Liver (tissue), 3 donors: ENCODE results near the gene DPP4.

Experiments used
- FOXA2 ChIP-seq: IDR thresholded peaks from 2 replicates; pipeline ENCODE4 v1.6.1; 2016; ENCODE audit warnings: antibody characterized with exemption
- GABPA ChIP-seq, 2 donors: IDR thresholded peaks in 1 of 2; conservative IDR thresholded peaks in 1 of 2; 2 replicates each; pipeline ENCODE4 v1.6.1; 2016; ENCODE audit warnings: antibody characterized with exemption in 2 of 2, mild to moderate bottlenecking in 1 of 2, moderate library complexity in 1 of 2
- JUND ChIP-seq, 2 donors: IDR thresholded peaks; 2 replicates each; pipeline ENCODE4 v1.6.1; 2016; ENCODE audit warnings: antibody characterized with exemption in 2 of 2
- RAD21 ChIP-seq, 2 donors: IDR thresholded peaks; 2 replicates each; pipeline ENCODE4 v1.6.1; 2016; ENCODE audit warnings: antibody characterized with exemption in 2 of 2, mild to moderate bottlenecking in 2 of 2
- RXRA ChIP-seq, 2 donors: IDR thresholded peaks; 2 replicates each; pipeline ENCODE4 v1.6.1; 2017 to 2018; ENCODE audit warnings: antibody characterized with exemption in 2 of 2, mild to moderate bottlenecking in 1 of 2
- SP1 ChIP-seq: IDR thresholded peaks from 2 replicates; pipeline ENCODE4 v1.6.1; 2018; ENCODE audit warnings: antibody characterized with exemption, mild to moderate bottlenecking
- TAF1 ChIP-seq: conservative IDR thresholded peaks from 2 replicates; pipeline ENCODE4 v1.6.1; 2016; ENCODE audit warnings: antibody characterized with exemption, mild to moderate bottlenecking
- YY1 ChIP-seq: IDR thresholded peaks from 2 replicates; pipeline ENCODE4 v1.6.1; 2016; ENCODE audit warnings: antibody characterized with exemption, mild to moderate bottlenecking
- TF ChIP-seq, protein P1 (sequence below): fragments of 150-350 bp; IDR thresholded peaks from 2 replicates; pipeline ENCODE4 v1.5.1; 2017; ENCODE audit warnings: improper control_type of control experiment, low read depth, low read length; ENCODE audit not compliant: missing input control
- TF ChIP-seq, protein P2 (sequence below): IDR thresholded peaks from 2 replicates; pipeline ENCODE4 v1.6.1; 2016; ENCODE audit warnings: antibody characterized with exemption, mild to moderate bottlenecking
- TF ChIP-seq, protein P3 (sequence below): IDR thresholded peaks from 2 replicates; pipeline ENCODE4 v1.6.1; 2016; ENCODE audit warnings: antibody characterized with exemption
- TF ChIP-seq, protein P4 (sequence below): IDR thresholded peaks from 2 replicates; pipeline ENCODE4 v1.6.1; 2016; ENCODE audit warnings: antibody characterized with exemption
- TF ChIP-seq, protein P5 (sequence below): IDR thresholded peaks from 2 replicates; pipeline ENCODE4 v1.6.1; 2016; ENCODE audit warnings: antibody characterized with exemption
- donor health status: healthy.
- donor health status: healthy.

DNA sequence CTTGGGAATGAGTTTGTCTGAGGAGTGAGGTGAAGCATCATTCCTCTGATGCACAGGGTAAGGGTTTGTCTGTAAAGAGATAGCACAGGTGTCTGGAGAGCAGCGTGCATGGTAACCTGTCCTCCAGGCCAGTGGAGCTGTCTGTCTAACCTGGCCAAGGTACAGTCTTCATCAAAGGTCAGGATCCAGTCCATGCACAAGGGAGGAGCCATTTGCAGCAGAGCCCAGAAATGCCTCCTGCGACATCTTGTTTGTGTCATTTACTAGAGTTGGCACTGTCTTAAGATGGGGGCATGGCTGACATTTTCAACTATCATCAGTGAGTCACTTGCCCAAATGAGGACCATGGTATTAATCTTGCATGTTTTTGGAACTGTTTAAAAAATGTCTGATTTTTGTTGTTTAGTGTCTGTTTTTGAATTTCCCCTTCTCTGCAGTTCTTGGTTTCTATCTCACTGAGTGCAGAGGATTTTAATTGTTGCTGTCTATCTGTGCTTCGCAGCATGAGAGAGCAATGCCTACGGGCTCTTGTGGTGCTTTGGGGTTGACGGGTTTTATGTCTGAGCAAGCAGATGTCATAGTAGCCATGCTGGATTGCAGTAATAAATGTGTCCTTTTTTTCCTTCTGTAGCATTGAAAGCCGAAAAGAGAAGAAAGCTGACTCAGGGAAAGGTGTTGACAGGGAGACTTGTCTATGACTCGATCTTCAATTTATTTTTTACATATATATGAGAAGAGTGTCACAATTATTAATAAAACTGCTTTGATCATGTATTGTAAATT, 91.3 kb downstream of the DPP4 start:
- TF ChIP-seq, protein P1, sequence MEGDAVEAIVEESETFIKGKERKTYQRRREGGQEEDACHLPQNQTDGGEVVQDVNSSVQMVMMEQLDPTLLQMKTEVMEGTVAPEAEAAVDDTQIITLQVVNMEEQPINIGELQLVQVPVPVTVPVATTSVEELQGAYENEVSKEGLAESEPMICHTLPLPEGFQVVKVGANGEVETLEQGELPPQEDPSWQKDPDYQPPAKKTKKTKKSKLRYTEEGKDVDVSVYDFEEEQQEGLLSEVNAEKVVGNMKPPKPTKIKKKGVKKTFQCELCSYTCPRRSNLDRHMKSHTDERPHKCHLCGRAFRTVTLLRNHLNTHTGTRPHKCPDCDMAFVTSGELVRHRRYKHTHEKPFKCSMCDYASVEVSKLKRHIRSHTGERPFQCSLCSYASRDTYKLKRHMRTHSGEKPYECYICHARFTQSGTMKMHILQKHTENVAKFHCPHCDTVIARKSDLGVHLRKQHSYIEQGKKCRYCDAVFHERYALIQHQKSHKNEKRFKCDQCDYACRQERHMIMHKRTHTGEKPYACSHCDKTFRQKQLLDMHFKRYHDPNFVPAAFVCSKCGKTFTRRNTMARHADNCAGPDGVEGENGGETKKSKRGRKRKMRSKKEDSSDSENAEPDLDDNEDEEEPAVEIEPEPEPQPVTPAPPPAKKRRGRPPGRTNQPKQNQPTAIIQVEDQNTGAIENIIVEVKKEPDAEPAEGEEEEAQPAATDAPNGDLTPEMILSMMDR = no peak
- TF ChIP-seq, protein P2, sequence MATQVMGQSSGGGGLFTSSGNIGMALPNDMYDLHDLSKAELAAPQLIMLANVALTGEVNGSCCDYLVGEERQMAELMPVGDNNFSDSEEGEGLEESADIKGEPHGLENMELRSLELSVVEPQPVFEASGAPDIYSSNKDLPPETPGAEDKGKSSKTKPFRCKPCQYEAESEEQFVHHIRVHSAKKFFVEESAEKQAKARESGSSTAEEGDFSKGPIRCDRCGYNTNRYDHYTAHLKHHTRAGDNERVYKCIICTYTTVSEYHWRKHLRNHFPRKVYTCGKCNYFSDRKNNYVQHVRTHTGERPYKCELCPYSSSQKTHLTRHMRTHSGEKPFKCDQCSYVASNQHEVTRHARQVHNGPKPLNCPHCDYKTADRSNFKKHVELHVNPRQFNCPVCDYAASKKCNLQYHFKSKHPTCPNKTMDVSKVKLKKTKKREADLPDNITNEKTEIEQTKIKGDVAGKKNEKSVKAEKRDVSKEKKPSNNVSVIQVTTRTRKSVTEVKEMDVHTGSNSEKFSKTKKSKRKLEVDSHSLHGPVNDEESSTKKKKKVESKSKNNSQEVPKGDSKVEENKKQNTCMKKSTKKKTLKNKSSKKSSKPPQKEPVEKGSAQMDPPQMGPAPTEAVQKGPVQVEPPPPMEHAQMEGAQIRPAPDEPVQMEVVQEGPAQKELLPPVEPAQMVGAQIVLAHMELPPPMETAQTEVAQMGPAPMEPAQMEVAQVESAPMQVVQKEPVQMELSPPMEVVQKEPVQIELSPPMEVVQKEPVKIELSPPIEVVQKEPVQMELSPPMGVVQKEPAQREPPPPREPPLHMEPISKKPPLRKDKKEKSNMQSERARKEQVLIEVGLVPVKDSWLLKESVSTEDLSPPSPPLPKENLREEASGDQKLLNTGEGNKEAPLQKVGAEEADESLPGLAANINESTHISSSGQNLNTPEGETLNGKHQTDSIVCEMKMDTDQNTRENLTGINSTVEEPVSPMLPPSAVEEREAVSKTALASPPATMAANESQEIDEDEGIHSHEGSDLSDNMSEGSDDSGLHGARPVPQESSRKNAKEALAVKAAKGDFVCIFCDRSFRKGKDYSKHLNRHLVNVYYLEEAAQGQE = no peak
- no peak for TF ChIP-seq TAF1
- no peak for TF ChIP-seq SP1
- no peak for TF ChIP-seq RAD21 (IDR thresholded peaks at IDR 0.05)
- no peak for TF ChIP-seq FOXA2
- TF ChIP-seq RXRA (IDR thresholded peaks at IDR 0.05) = no peak
- TF ChIP-seq, protein P3, sequence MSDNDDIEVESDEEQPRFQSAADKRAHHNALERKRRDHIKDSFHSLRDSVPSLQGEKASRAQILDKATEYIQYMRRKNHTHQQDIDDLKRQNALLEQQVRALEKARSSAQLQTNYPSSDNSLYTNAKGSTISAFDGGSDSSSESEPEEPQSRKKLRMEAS = no peak
- TF ChIP-seq YY1 = no peak
- TF ChIP-seq, protein P4, sequence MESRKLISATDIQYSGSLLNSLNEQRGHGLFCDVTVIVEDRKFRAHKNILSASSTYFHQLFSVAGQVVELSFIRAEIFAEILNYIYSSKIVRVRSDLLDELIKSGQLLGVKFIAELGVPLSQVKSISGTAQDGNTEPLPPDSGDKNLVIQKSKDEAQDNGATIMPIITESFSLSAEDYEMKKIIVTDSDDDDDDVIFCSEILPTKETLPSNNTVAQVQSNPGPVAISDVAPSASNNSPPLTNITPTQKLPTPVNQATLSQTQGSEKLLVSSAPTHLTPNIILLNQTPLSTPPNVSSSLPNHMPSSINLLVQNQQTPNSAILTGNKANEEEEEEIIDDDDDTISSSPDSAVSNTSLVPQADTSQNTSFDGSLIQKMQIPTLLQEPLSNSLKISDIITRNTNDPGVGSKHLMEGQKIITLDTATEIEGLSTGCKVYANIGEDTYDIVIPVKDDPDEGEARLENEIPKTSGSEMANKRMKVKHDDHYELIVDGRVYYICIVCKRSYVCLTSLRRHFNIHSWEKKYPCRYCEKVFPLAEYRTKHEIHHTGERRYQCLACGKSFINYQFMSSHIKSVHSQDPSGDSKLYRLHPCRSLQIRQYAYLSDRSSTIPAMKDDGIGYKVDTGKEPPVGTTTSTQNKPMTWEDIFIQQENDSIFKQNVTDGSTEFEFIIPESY = no peak
- no peak for TF ChIP-seq GABPA (IDR thresholded peaks at IDR 0.05 in 1 of 2, conservative IDR thresholded peaks at IDR 0.05 in 1 of 2)
- TF ChIP-seq, protein P5, sequence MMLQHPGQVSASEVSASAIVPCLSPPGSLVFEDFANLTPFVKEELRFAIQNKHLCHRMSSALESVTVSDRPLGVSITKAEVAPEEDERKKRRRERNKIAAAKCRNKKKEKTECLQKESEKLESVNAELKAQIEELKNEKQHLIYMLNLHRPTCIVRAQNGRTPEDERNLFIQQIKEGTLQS = no peak
- TF ChIP-seq JUND (IDR thresholded peaks at IDR 0.05) = no peak
